ENCODE measurements around the gene TCTA.

The TCTA gene

GRCh38 chr3:49456466-49456865, 44.2 kb downstream of the TCTA start:
- DNase-seq = no peak

GRCh38 chr3:49460188-49460890, 48.1 kb downstream of the TCTA start:
- no peak for DNase-seq

DNA sequence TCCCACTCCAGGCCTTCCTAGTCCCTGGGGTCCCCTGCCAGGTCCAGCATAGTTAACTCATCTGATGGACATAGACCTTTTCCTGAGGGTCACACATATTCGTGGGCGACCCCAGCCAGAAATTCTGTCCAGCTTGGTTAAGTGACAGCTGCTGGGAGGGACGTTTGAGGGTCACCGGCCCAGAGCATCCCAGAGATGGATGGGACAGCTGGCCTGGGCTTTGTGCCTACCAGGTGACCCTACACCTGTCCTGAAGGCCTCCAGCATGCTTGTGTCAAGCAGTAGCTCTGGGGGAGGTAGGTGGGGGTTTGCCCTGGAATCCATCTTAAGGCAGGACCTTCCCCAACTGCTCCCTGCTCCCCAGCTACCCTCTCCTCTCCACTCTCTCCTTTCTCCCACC, 48.7 kb downstream of the TCTA start:
- DNase-seq = no peak

DNA sequence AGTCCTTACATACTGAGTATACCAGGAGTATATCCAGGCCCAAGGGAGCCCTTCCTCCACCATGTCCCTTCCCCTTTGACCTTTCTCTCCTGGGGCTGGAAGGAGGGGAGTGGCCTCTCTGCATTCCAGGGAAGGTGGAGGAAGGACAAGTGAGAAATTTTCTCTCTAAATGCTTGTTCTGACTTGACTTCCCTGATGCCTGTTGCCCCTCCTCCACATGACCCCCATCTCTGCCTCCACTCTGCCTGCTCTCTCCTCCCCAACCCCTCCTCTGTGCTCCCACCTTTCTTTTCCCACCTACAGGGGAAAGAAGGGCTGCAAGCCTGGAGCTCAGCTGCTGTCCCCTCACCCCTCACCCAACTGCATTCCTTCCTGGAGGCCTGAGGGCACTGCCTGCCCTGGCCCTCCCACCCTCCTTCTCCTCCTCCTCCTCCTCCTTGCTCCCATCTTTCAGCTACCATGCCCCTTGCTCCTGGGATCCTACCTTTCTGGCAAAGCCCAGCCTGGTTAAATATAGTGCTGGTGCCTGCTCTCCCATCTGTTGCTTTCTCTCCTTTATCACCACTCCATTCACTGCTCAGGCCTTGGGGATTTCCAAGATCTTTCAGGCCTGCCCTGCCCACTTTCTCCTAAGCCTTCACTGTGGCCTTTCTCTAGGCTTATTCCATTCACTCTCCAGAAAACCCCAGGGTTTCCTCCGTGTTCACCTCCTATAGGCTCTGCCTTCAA, 49.4 kb downstream of the TCTA start:
- DNase-seq = no peak

DNA sequence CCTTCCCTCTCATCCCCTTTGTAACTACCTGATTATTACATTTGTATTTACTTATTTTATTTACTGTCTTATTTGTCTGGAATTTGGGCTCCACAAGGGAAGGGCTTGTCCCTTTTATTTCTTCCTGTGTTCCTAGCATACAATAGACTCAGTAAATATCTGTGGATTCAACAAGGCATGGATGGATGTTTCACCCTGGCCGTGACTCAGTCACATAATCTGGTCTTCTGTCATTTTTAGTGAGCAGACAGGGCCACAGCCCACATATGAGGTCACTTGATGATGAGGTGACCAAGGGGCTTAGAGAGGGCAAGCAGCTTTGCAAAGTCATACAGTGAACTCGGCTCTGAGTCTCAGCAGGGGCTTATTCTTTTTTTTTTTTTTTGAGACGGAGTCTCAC, 50.0 kb downstream of the TCTA start:
- no peak for DNase-seq

GRCh38 chr3:49465270-49466034, 53.2 kb downstream of the TCTA start:
- DNase-seq = peak in 15 of 51 donors; percentile 6 to 39 (median 14)

Data from hypothalamus (tissue), 51 donors.